Measurements from ENCODE around the gene SH3RF3.

Gene SH3RF3

DNA sequence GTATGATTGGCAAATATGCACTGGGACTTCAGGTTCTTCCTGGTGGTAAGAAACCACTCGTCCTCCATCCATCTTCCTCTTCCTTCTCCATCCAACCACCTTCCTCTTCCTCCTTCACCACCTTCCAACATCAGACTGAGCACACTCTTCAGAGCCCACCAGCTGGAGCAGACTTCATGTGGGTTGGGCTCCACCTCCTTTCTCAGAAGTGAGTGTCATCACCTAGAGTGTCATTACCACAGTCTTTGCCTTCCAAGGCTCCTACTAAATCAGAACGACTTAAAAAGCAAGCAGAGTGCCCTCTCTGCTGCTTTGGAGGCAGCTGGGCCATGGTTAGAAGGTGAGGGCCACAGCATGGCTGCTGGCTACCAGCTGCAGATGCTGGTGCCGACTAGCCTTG, 171.6 kb downstream of the SH3RF3 start:
- no peak for DNase-seq (ENCODE audit: low read depth)
- TF ChIP-seq, protein P1, sequence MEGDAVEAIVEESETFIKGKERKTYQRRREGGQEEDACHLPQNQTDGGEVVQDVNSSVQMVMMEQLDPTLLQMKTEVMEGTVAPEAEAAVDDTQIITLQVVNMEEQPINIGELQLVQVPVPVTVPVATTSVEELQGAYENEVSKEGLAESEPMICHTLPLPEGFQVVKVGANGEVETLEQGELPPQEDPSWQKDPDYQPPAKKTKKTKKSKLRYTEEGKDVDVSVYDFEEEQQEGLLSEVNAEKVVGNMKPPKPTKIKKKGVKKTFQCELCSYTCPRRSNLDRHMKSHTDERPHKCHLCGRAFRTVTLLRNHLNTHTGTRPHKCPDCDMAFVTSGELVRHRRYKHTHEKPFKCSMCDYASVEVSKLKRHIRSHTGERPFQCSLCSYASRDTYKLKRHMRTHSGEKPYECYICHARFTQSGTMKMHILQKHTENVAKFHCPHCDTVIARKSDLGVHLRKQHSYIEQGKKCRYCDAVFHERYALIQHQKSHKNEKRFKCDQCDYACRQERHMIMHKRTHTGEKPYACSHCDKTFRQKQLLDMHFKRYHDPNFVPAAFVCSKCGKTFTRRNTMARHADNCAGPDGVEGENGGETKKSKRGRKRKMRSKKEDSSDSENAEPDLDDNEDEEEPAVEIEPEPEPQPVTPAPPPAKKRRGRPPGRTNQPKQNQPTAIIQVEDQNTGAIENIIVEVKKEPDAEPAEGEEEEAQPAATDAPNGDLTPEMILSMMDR (IDR thresholded peaks at IDR 0.05; ENCODE audit: insufficient read depth, low read depth, low read length, missing control alignments): no peak
- H3K4me3 ChIP-seq (ENCODE audit: low read length): no peak overlapping the region

DNA sequence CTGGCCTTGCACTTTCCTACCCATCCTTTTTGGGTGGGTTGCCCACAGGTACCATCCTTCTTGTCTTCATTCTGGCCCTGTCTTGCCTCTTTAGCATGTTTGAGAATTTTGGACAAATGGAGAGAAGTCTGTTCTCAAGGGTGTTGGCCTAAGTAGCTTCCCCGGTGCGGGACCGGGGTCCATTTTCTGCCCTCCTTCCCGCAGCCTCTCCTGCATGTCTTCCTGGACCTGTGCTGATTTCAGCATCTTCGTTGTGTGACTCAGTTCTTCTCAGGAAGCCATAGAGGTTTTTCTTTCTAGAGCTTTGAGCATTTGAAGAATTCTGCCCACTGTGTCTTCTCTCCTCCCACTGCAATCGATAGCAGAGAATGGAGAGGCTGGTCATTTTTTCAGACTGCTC, 172.7 kb downstream of the SH3RF3 start:
- TF ChIP-seq, protein P1 (IDR thresholded peaks at IDR 0.05; ENCODE audit: insufficient read depth, low read depth, low read length, missing control alignments): no peak

DNA sequence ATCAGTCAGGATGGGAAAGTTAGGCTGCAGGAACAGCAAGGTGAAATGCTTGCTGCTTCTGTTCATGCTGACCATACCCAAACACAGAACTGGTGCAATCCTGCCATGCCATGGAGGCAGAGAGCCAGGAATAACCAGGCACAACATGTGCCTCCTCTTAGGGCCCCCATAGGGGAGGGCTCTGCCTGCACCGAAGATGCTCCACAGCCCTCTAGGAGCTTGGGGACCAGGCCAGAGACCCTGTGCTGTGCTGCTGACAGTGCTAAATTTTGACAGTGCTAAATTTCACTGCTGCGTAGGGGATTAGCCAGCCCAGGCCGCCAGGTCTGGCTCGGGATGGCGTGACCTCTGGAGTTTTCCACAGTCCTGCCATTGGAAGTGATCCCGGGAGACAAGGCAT, 173.3 kb downstream of the SH3RF3 start:
- TF ChIP-seq, protein P1 (IDR thresholded peaks at IDR 0.05; ENCODE audit: insufficient read depth, low read depth, low read length, missing control alignments): no peak
- no peak for DNase-seq (ENCODE audit: low read depth)
- H3K4me3 ChIP-seq (ENCODE audit: low read length): no peak overlapping the region

More for the DNA sequence above, 172.7 kb downstream of the SH3RF3 start:
- no peak for DNase-seq (ENCODE audit: low read depth)
- no peak overlapping the region for H3K4me3 ChIP-seq (ENCODE audit: low read length)

DNA sequence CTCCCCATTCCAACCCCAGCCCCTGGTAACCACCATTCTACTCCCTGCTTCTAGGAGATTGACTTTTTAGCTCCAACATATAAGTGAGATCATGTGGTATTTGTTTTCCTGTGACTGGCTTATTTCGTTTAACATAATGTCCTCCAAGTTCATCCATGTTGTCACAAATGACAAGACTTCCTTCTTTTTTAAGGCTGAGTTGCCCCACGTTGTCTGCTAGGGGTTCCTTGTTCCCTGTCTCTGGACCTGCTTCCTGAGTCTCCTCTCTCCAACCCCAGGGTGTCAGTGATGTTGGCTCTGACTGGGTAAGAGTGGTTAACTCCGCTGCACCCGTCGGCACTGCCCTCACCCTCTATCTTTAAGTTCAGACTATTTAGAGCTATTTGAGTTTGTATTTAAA, 175.2 kb downstream of the SH3RF3 start:
- DNase-seq (ENCODE audit: low read depth): no peak
- no peak overlapping the region for H3K4me3 ChIP-seq (ENCODE audit: low read length)
- TF ChIP-seq, protein P1 (IDR thresholded peaks at IDR 0.05; ENCODE audit: insufficient read depth, low read depth, low read length, missing control alignments): no peak

DNA sequence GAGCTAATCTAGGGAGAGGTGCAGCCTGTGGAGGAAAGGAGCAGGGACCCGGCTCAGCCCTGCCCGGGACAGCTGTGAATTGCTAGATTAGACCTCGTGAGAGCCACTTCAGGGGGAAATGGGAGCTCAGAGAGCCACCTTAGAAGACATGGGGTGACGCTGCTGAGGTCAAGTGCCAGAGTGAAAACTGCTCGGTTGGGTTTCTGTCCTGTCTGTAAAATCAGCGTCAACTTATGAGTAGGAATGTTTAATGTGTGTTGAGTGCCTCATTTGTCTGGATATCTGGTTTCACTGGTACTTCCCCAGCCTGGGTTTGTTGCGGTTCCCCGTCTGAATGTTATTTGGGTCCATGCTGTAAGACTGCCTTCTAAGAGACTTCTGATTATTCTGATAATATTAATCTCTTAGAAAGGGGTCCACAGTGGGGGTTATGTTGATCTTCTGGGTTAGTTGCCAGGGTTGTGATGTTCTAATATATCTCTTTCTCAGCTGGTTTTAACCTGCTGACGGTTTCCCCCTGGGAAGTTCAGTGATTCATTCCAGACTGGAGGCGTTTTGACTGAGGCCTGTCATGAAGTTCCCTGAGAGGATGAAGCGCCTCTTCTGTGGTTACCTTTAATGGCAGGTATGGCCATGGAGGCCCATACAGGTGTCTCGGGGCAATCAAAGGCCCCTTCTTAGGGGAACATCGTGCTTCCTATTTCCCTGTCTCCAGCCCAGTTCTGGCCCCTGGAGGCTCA, 175.9 kb downstream of the SH3RF3 start:
- TF ChIP-seq, protein P1 (IDR thresholded peaks at IDR 0.05; ENCODE audit: insufficient read depth, low read depth, low read length, missing control alignments): no peak
- no peak overlapping the region for H3K4me3 ChIP-seq (ENCODE audit: low read length)
- DNase-seq (ENCODE audit: low read depth): no peak

DNA sequence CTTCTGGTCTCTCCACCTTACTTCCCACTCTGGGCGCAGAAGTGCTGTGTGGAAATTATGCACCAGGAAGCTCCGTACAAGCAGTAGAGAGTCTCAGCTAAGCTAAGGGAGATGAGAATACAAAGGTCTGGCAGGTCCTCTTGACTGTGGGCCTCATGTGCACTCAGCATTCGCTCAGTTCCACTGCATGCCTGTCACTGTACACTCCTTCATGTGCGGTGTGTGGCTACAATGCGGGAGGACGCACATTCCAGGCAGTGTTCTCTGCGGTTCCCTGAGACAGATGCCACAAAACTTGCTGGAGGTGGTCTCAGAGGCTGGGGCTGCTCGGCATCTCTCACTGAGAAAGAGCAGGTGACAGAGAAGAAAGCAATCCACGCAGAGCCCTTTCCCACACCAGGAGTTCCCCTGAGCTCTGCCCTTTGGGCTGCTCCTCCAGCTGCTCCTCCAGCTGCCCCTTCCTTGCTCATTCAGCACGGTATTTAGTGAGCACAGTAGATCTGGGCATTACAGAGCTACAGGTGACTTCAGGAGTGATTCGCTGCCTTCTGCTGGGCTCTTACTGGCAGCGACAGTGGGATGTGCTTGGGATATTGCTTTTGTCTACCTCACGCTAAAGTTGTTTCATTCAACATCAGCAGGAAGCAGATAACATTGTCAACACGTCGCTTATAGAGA, 176.6 kb downstream of the SH3RF3 start:
- DNase-seq (ENCODE audit: low read depth): no peak
- no peak overlapping the region for H3K4me3 ChIP-seq (ENCODE audit: low read length)
- TF ChIP-seq, protein P1 (IDR thresholded peaks at IDR 0.05; ENCODE audit: insufficient read depth, low read depth, low read length, missing control alignments): no peak
